Esophagus squamous epithelium (tissue), 4 donors: Measurements from ENCODE around the gene PLP2.

Experiments
- CTCF ChIP-seq, 6 experiments: fragments of 450-650 bp in 4 of 6; fragments of 200-600 bp in 2 of 6; sonication (generic) in 2 of 6; IDR thresholded peaks; one replicate each; pipeline ENCODE4 v1.5.1; 2016 to 2019; ENCODE audit warnings: antibody characterized with exemption in 6 of 6, mild to moderate bottlenecking in 4 of 6, moderate library complexity in 4 of 6
- POLR2A ChIP-seq, 4 donors: fragments of 450-650 bp; IDR thresholded peaks; one replicate each; pipeline ENCODE4 v1.6.1; 2017; ENCODE audit warnings: antibody characterized with exemption in 4 of 4, mild to moderate bottlenecking in 4 of 4, moderate library complexity in 3 of 4

DNA sequence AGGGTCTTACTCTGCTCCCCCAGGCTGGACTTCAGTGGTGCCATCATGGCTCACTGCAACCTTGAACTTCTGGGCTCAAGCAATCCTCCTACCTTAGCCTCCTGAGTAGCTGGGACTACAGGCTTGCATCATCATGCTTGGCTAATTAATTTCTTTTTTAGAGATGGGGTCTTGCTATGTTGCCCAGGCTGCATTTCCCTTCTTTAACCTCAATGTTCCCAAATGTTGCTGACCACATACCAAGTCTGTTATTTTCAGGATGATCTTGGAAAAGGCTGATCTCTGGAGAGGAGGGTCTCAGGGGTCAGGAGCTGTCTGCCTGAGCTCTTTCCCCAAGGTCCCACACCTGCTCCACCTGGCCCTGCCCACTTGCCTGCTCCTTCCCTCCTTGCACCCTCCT, 48.4 kb downstream of the PLP2 start:
- TF ChIP-seq CTCF (IDR thresholded peaks at IDR 0.05) (no peak), POLR2A (IDR thresholded peaks at IDR 0.05) (no peak)
